Endothelial cell (in vitro differentiated cells): ENCODE data around the gene AKAP8. TPM values are rescaled to one million over a fixed set of nuclear protein-coding genes. Genes with fewer than 3 reads are reported as not detected.
"Not testable (repeated sequence)": the region's sequence is repeated elsewhere in the genome, so short reads cannot be mapped to it uniquely, and the experiment has no call there.

Experiments used
- DNase-seq: peaks from one replicate; pipeline ENCODE4 v3.0.0; 2021; ENCODE audit warnings: low spot score
- H3K27ac Mint-ChIP-seq: one replicate; pipeline ENCODE4 v1.8.0; 2021; ENCODE audit warnings: mixed read lengths, inconsistent platforms; ENCODE audit not compliant: unreplicated experiment
- H3K27me3 Mint-ChIP-seq: one replicate; pipeline ENCODE4 v1.8.0; 2021; ENCODE audit warnings: mild to moderate bottlenecking, moderate library complexity, mixed read lengths, inconsistent platforms; ENCODE audit not compliant: unreplicated experiment
- H3K36me3 Mint-ChIP-seq: one replicate; pipeline ENCODE4 v1.8.0; 2021; ENCODE audit warnings: mild to moderate bottlenecking, low read depth, mixed read lengths, inconsistent platforms; ENCODE audit not compliant: unreplicated experiment
- H3K4me1 Mint-ChIP-seq: one replicate; pipeline ENCODE4 v1.8.0; 2021; ENCODE audit warnings: mild to moderate bottlenecking, mixed read lengths, inconsistent platforms; ENCODE audit not compliant: unreplicated experiment
- H3K4me3 Mint-ChIP-seq: one replicate; pipeline ENCODE4 v1.8.0; 2021; ENCODE audit warnings: mild to moderate bottlenecking, mixed read lengths, inconsistent platforms; ENCODE audit not compliant: unreplicated experiment
- H3K9me3 Mint-ChIP-seq: one replicate; pipeline ENCODE4 v1.8.0; 2021; ENCODE audit warnings: mixed read lengths, inconsistent platforms; ENCODE audit not compliant: unreplicated experiment
- total RNA-seq: library from RNA; stranded (reverse); fragmentation: NEBNext Ultra II Directional; extraction: Animal tissue kit (Norgen Biotek cat#: 25700); gene quantifications from one replicate; pipeline ENCODE4 v1.2.1, GENCODE V29; 2021; ENCODE audit not compliant: unreplicated experiment
- TF ChIP-seq, protein P1 (sequence below): fragments of 200-600 bp; sonication (generic); IDR thresholded peaks from one replicate; pipeline ENCODE4 v1.5.0; 2021; ENCODE audit warnings: antibody characterized with exemption; ENCODE audit not compliant: unreplicated experiment

The AKAP8 gene
- total RNA-seq, 1 donor from 2014 or later = 36.5 TPM

DNA sequence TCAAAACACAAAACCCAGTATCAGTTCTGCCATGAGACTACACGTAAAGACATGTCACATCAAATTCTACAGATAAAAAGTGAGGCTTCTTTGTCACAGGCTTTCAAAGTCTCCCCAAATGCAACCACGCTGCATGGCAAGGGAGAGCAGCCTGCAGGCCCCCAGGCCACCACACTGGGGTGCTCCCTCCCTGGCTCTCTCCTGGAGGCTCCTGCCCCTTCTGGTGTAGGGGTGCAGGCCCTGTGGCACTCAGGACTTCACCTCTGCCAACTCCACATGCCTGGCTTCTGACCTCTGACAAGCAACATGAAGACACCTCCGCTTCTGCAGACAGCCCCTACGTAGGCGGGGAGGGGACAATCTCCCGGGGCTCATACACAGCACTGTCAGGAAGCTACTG lies 14.3 kb downstream of the AKAP8 start:
- no peak for DNase-seq
- TF ChIP-seq, protein P1, sequence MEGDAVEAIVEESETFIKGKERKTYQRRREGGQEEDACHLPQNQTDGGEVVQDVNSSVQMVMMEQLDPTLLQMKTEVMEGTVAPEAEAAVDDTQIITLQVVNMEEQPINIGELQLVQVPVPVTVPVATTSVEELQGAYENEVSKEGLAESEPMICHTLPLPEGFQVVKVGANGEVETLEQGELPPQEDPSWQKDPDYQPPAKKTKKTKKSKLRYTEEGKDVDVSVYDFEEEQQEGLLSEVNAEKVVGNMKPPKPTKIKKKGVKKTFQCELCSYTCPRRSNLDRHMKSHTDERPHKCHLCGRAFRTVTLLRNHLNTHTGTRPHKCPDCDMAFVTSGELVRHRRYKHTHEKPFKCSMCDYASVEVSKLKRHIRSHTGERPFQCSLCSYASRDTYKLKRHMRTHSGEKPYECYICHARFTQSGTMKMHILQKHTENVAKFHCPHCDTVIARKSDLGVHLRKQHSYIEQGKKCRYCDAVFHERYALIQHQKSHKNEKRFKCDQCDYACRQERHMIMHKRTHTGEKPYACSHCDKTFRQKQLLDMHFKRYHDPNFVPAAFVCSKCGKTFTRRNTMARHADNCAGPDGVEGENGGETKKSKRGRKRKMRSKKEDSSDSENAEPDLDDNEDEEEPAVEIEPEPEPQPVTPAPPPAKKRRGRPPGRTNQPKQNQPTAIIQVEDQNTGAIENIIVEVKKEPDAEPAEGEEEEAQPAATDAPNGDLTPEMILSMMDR = no peak
- H3K36me3 Mint-ChIP-seq = peaks cover 45% of the 10 kb centered on the region
- H3K4me3 Mint-ChIP-seq = peak overlapping the region; percentile 51
- no peak overlapping the region for H3K27ac Mint-ChIP-seq
- H3K9me3 Mint-ChIP-seq = no peaks in the 10 kb centered on the region
- no peaks in the 10 kb centered on the region for H3K4me1 Mint-ChIP-seq
- H3K27me3 Mint-ChIP-seq = peaks cover 7% of the 10 kb centered on the region

DNA sequence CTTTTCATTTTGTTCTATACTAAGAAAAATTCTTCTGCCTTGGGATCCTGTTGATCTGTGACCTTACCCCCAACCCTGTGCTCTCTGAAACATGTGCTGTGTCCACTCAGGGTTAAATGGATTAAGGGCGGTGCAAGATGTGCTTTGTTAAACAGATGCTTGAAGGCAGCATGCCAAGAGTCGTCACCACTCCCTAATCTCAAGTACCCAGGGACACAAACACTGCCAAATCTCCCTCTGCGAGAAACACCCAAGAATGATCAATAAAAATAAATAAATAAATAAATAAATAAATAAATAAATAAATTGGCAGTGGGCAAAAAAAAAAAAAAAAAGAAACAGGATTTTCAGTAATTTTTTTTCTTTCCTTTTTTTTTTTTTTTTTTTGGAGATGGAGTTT lies 15.8 kb downstream of the AKAP8 start:
- DNase-seq, H3K4me1 Mint-ChIP-seq, H3K27me3 Mint-ChIP-seq, H3K27ac Mint-ChIP-seq, H3K9me3 Mint-ChIP-seq: not testable (repeated sequence)
- H3K4me3 Mint-ChIP-seq = peak overlapping the region; percentile 87
- peaks cover 47% of the 10 kb centered on the region for H3K36me3 Mint-ChIP-seq

DNA sequence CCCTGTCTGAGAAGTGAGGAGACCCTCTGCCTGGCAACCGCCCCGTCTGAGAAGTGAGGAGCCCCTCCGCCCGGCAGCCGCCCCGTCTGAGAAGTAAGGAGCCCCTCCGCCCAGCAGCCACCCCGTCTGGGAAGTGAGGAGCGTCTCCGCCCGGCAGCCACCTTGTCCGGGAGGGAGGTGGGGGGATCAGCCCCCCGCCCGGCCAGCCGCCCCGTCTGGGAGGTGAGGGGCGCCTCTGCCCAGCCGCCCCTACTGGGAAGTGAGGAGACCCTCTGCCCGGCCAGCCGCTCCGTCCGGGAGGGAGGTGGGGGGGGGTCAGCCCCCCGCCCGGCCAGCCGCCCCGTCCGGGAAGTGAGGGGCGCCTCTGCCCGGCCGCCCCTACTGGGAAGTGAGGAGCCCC lies 16.5 kb downstream of the AKAP8 start:
- H3K9me3 Mint-ChIP-seq, H3K4me3 Mint-ChIP-seq, H3K27me3 Mint-ChIP-seq, H3K4me1 Mint-ChIP-seq, H3K27ac Mint-ChIP-seq, DNase-seq: not testable (repeated sequence)
- peaks cover 51% of the 10 kb centered on the region for H3K36me3 Mint-ChIP-seq

DNA sequence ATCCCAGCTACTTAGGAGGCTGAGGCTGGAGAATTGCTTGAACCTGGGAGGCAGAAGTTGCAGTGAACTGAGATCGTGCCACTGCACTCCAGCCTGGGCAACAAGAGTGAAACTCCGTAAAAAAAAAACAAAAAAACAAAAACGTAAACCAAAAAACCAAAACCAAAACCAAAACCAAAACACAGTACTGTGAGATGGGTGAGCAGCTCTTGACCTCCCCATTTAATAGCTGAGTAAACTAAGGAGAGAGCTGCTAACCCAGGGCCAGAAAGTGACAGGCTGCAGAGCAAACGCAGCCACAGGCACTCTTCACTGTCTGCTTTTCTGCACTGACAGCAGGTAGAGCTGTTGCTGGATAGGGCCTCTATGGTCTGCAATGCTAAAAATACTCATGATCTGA lies 19.6 kb downstream of the AKAP8 start:
- peaks cover 48% of the 10 kb centered on the region for H3K36me3 Mint-ChIP-seq

DNA sequence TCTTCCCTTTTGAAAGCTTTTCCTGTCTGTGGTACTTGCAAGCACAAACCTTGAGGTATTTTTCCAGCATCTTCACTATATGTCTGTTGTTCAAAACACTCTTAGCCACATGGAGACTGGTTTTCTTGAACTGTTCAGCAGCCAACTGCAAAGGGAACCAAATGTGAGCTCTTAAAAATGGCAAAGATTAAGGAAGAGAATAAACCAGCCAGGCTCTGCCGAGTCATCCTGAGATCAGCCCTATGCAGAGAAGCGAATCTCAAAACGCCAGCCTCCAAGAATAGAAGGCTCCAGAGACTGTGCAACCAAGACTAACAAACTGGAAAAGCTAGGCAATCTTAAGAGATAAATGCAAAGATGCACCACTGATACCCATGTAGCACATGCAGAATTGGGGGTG lies 20.7 kb downstream of the AKAP8 start:
- Mint-ChIP-seq H3K27me3 (peaks cover 5% of the 10 kb centered on the region), H3K4me1 (no peaks in the 10 kb centered on the region), H3K27ac (no peak overlapping the region), H3K9me3 (no peaks in the 10 kb centered on the region), H3K4me3 (peak overlapping the region; percentile 66), H3K36me3 (peaks cover 53% of the 10 kb centered on the region)
- TF ChIP-seq, protein P1 = no peak
- DNase-seq = no peak

More for the DNA sequence above, 19.6 kb downstream of the AKAP8 start:
- H3K27ac Mint-ChIP-seq, H3K4me1 Mint-ChIP-seq, H3K27me3 Mint-ChIP-seq, H3K9me3 Mint-ChIP-seq, DNase-seq: not testable (repeated sequence)
- H3K4me3 Mint-ChIP-seq = peak overlapping the region; percentile 31

DNA sequence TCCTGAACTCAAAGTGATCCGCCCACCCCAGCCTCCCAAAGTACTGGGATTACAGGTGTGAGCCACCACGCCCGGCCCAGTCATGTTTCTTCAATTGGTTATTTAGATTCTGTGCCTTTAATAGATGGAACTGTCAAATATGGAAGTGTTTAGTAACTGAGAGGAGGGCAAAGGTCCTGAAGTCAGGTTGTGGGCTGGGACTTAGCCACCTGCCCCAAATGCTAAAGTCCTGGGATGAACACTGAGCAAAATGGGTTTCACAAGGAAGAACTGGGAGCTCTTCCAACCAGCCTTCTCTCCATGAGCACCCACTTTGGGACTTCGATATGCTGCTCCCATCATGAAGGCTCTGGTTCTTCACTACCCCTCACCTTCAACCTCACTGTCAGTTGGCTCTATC lies 21.7 kb downstream of the AKAP8 start:
- H3K4me1 Mint-ChIP-seq = no peaks in the 10 kb centered on the region
- DNase-seq = no peak
- peaks cover 5% of the 10 kb centered on the region for H3K27me3 Mint-ChIP-seq
- H3K36me3 Mint-ChIP-seq = peaks cover 50% of the 10 kb centered on the region
- TF ChIP-seq, protein P1 = no peak
- H3K9me3 Mint-ChIP-seq = no peaks in the 10 kb centered on the region
- no peak overlapping the region for H3K4me3 Mint-ChIP-seq
- no peak overlapping the region for H3K27ac Mint-ChIP-seq
